SU-DHL-6 (cell line): Measurements from ENCODE around the gene FAM120B.

Source experiments
- EZH2phosphoT487 ChIP-seq: fragments of 200-600 bp; sonication (generic), shearing (Covaris generic); conservative IDR thresholded peaks from 2 replicates; pipeline ENCODE4 v1.6.1; 2018; ENCODE audit warnings: mild to moderate bottlenecking, antibody characterized with exemption, low read length, moderate library complexity, mixed read lengths
- TF ChIP-seq, protein P1 (sequence below): fragments of 200-600 bp; sonication (generic); IDR thresholded peaks from one replicate; pipeline ENCODE4 v1.5.1; 2017; ENCODE audit warnings: antibody characterized with exemption, mild to moderate bottlenecking, low read length, moderate library complexity; ENCODE audit not compliant: insufficient read depth, poor library complexity, severe bottlenecking

DNA sequence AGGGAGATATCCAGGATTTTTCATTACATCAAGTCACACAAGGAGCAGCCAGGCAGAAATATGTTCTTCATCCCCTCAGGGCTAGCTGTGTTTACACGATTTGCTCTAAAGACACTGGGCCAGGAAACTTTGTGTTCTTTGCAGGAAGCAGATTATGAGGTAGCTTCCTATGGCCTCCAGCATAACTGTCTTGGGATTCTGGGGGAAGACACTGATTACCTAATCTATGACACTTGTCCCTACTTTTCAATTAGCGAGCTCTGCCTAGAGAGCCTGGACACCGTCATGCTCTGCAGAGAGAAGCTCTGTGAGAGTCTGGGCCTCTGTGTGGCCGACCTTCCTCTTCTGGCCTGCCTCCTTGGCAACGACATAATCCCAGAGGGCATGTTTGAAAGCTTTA, 11.2 kb downstream of the FAM120B start:
- TF ChIP-seq, protein P1, sequence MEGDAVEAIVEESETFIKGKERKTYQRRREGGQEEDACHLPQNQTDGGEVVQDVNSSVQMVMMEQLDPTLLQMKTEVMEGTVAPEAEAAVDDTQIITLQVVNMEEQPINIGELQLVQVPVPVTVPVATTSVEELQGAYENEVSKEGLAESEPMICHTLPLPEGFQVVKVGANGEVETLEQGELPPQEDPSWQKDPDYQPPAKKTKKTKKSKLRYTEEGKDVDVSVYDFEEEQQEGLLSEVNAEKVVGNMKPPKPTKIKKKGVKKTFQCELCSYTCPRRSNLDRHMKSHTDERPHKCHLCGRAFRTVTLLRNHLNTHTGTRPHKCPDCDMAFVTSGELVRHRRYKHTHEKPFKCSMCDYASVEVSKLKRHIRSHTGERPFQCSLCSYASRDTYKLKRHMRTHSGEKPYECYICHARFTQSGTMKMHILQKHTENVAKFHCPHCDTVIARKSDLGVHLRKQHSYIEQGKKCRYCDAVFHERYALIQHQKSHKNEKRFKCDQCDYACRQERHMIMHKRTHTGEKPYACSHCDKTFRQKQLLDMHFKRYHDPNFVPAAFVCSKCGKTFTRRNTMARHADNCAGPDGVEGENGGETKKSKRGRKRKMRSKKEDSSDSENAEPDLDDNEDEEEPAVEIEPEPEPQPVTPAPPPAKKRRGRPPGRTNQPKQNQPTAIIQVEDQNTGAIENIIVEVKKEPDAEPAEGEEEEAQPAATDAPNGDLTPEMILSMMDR, result no peak
- no peak for TF ChIP-seq EZH2phosphoT487
